Fibroblast of lung (primary cell): ENCODE results near the gene LRRC55. TPM values are rescaled to one million over a fixed set of nuclear protein-coding genes. Genes with fewer than 3 reads are reported as not detected.

Source experiments
- DNase-seq, 2 donors: peaks; one replicate each; pipeline versions ENCODE4 v3.0.0 to v3.0.0-alpha.2; 2010; ENCODE audit warnings: low read depth in 2 of 2
- H2AFZ ChIP-seq: 2 replicates; pipeline ENCODE4 v1.5.1; 2012; ENCODE audit warnings: low read length, control low read depth, inconsistent platforms
- H3K27ac ChIP-seq: 2 replicates; pipeline ENCODE4 v1.5.1; 2011; ENCODE audit warnings: low read length, control low read depth; ENCODE audit not compliant: insufficient read depth
- H3K27me3 ChIP-seq: 2 replicates; pipeline ENCODE4 v1.5.1; 2011; ENCODE audit warnings: mild to moderate bottlenecking, low read length; ENCODE audit not compliant: control insufficient read depth, insufficient read depth
- H3K36me3 ChIP-seq: 2 replicates; pipeline ENCODE4 v1.5.1; 2011; ENCODE audit warnings: low read length; ENCODE audit not compliant: control insufficient read depth, insufficient read depth
- H3K4me1 ChIP-seq: 2 replicates; pipeline ENCODE4 v1.5.1; 2011; ENCODE audit warnings: low read length; ENCODE audit not compliant: control insufficient read depth, insufficient read depth; ENCODE audit errors: extremely low read depth
- H3K4me2 ChIP-seq: 2 replicates; pipeline ENCODE4 v1.5.1; 2011; ENCODE audit warnings: low read length, control low read depth; ENCODE audit not compliant: insufficient read depth; ENCODE audit errors: extremely low read depth
- H3K4me3 ChIP-seq, 4 experiments: fragments of 200-600 bp in 1 of 4; sonication (generic) in 1 of 4; replicated peaks in 1 of 4; 2 replicates each; pipeline ENCODE4 v1.5.1; 2011 to 2016; ENCODE audit warnings: low read length in 4 of 4, low read depth in 3 of 4, mild to moderate bottlenecking in 3 of 4, control low read depth in 2 of 4, inconsistent platforms in 1 of 4, mixed read lengths in 1 of 4; ENCODE audit not compliant: insufficient read depth in 1 of 4; ENCODE audit errors: control extremely low read depth in 1 of 4
- H3K79me2 ChIP-seq: 2 replicates; pipeline ENCODE4 v1.5.1; 2012; ENCODE audit warnings: mild to moderate bottlenecking, low read length, inconsistent platforms; ENCODE audit not compliant: control insufficient read depth, insufficient read depth
- H3K9ac ChIP-seq: 2 replicates; pipeline ENCODE4 v1.5.1; 2011; ENCODE audit warnings: mild to moderate bottlenecking, low read length, control low read depth; ENCODE audit not compliant: insufficient read depth
- H3K9me3 ChIP-seq: 2 replicates; pipeline ENCODE4 v1.5.1; 2012; ENCODE audit warnings: low read depth, low read length; ENCODE audit not compliant: control insufficient read depth, insufficient read depth
- H4K20me1 ChIP-seq: 2 replicates; pipeline ENCODE4 v1.5.1; 2011; ENCODE audit warnings: low read length; ENCODE audit not compliant: control insufficient read depth, insufficient read depth; ENCODE audit errors: extremely low read depth
- CTCF ChIP-seq, 2 donors: IDR thresholded peaks in 1 of 2; conservative IDR thresholded peaks in 1 of 2; 1 replicate in 1 of 2; 2 replicates in 1 of 2; pipeline ENCODE4 v1.5.1; 2011 to 2012; ENCODE audit warnings: low read length in 2 of 2, control low read depth in 1 of 2, inconsistent platforms in 1 of 2, low read depth in 1 of 2, mild to moderate bottlenecking in 1 of 2
- EZH2 ChIP-seq: IDR thresholded peaks from 2 replicates; pipeline ENCODE4 v1.5.1; 2012; ENCODE audit warnings: low read length, control low read depth, mild to moderate bottlenecking; ENCODE audit errors: missing control alignments
- polyA plus RNA-seq, 2 donors: library from polyadenylated mRNA; depleted of rRNA in 1 of 2; stranded (reverse) in 1 of 2; unstranded in 1 of 2; fragments of >200 nt; gene quantifications; 2 replicates each; pipeline ENCODE4 v1.2.1, GENCODE V29; 2011 to 2012; ENCODE audit warnings: missing spikeins in 1 of 2
- total RNA-seq: library from RNA; depleted of rRNA; stranded (reverse); fragments of >200 nt; gene quantifications from 2 replicates; pipeline ENCODE4 v1.2.1, GENCODE V29; 2014

Gene LRRC55
- total and polyA plus RNA-seq, 2 donors (not counting 1 experiment from before 2014, with no cell fraction given), result not detected

- DNase-seq, result no peak
- Histone ChIP-seq H3K36me3 (no peaks in the 10 kb centered on the region), H3K4me3 (no peak overlapping the region), H3K4me2 (no peak overlapping the region), H3K4me1 (no peaks in the 10 kb centered on the region), H3K9ac (no peak overlapping the region), H3K27ac (no peak overlapping the region), H3K79me2 (no peaks in the 10 kb centered on the region), H3K27me3 (peaks cover 3% of the 10 kb centered on the region), H2AFZ (no peak overlapping the region), H3K9me3 (no peaks in the 10 kb centered on the region), H4K20me1 (no peaks in the 10 kb centered on the region)
- TF ChIP-seq EZH2, result no peak
- no peak for TF ChIP-seq CTCF (conservative IDR thresholded peaks at IDR 0.05 in 1 of 2, IDR thresholded peaks at IDR 0.05 in 1 of 2; ENCODE audit: low read depth in 1 of 2, low read length in 2 of 2)
Observed at GRCh38 chr11:57178334-57178733, 3.4 kb upstream of the LRRC55 start.

- no peak overlapping the region for H3K4me2 ChIP-seq
- no peak for TF ChIP-seq EZH2
- TF ChIP-seq CTCF (conservative IDR thresholded peaks at IDR 0.05 in 1 of 2, IDR thresholded peaks at IDR 0.05 in 1 of 2; ENCODE audit: low read depth in 1 of 2, low read length in 2 of 2), result no peak
- no peaks in the 10 kb centered on the region for H4K20me1 ChIP-seq
Observed at GRCh38 chr11:57179681-57180080, 2.1 kb upstream of the LRRC55 start.

DNA sequence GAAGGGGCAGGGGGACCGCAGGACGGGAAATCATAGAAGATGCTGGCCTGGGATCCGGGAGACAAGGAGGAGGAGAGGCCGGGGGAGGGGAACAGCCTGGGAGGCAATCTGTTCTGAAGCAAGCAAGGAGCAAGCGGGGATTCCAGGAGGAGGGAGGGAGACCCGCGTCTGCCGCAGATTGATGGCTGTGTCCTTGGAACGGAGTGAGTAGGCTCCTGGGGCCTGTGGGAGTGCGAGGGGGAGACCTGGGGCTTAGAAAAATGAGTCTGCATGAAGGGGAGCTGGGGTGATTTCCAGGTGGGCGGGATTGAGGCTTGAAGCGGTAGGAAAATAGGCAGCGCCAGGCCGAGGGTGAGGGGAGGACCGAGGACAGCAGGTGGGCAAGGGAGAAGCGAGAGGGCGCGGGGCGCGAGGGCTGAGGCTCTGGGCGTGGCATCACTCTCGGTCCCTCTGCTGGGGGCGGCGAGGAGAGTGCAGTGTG is 1.6 kb upstream of the LRRC55 start:
- no peak for DNase-seq
- Histone ChIP-seq H3K79me2 (no peaks in the 10 kb centered on the region), H3K36me3 (no peaks in the 10 kb centered on the region), H3K4me1 (no peaks in the 10 kb centered on the region), H3K27ac (no peak overlapping the region), H4K20me1 (no peaks in the 10 kb centered on the region), H3K4me2 (no peak overlapping the region), H3K4me3 (no peak overlapping the region), H3K9ac (no peak overlapping the region), H3K9me3 (no peaks in the 10 kb centered on the region), H2AFZ (no peak overlapping the region), H3K27me3 (peaks cover 3% of the 10 kb centered on the region)
- TF ChIP-seq EZH2, result no peak
- TF ChIP-seq CTCF (conservative IDR thresholded peaks at IDR 0.05 in 1 of 2, IDR thresholded peaks at IDR 0.05 in 1 of 2; ENCODE audit: low read depth in 1 of 2, low read length in 2 of 2), result no peak

More at GRCh38 chr11:57179681-57180080, 2.1 kb upstream of the LRRC55 start:
- Histone ChIP-seq H3K27ac (no peak overlapping the region), H3K9me3 (no peaks in the 10 kb centered on the region), H3K27me3 (peaks cover 3% of the 10 kb centered on the region), H3K4me3 (no peak overlapping the region), H3K9ac (no peak overlapping the region), H2AFZ (no peak overlapping the region), H3K36me3 (no peaks in the 10 kb centered on the region), H3K79me2 (no peaks in the 10 kb centered on the region), H3K4me1 (no peaks in the 10 kb centered on the region)
- DNase-seq, result no peak
